IMR-90 (cell line): Measurements from ENCODE around the gene SEBOX. TPM values are rescaled to one million over a fixed set of nuclear protein-coding genes. Genes with fewer than 3 reads are reported as not detected.

Experiments
- ATAC-seq: fragments of 200-7000 bp; cut with Tn5 transposase; 2 replicates; pipeline ENCODE4 v1.9.1; 2020; ENCODE audit warnings: low read depth, mild to moderate bottlenecking, moderate library complexity
- BruUV-seq: library from RNA; stranded (reverse); fragments of 400-500 nt; replicated peaks from 2 replicates; lab custom pipeline; 2021; lab: Mats Ljungman, UMichigan
- CTCF ChIA-PET: fragments of 300-600 bp; formaldehyde crosslinking; extraction: SDS; loops from one replicate; lab custom pipeline; 2021; ENCODE audit warnings: antibody characterized with exemption; lab: Yijun Ruan, JAX
- POLR2A ChIA-PET: fragments of 300-600 bp; sonication (Branson Sonifier 250); formaldehyde crosslinking; loops from one replicate; lab custom pipeline; 2022; ENCODE audit warnings: antibody characterized with exemption; ENCODE audit not compliant: unreplicated experiment; lab: Charles Lee
- DNase-seq: peaks from one replicate; pipeline ENCODE4 v3.0.0; 2013
- H2AFZ ChIP-seq: replicated peaks from 2 replicates; pipeline ENCODE3; 2013; ENCODE audit warnings: low read length, mild to moderate bottlenecking; ENCODE audit not compliant: poor library complexity
- H2AK5ac ChIP-seq: 2 replicates; pipeline ENCODE4 v1.6.1; 2013; ENCODE audit warnings: low read depth, low read length, inconsistent platforms
- H2AK9ac ChIP-seq: replicated peaks from 2 replicates; pipeline ENCODE3; 2013; ENCODE audit warnings: mild to moderate bottlenecking, low read depth, low read length, moderate library complexity; ENCODE audit not compliant: poor library complexity
- H2BK120ac ChIP-seq: 2 replicates; pipeline ENCODE4 v1.6.1; 2013; ENCODE audit warnings: low read depth, low read length, inconsistent platforms
- H2BK15ac ChIP-seq: 3 replicates; pipeline ENCODE4 v1.6.1; 2013; ENCODE audit warnings: low read depth, low read length, inconsistent platforms
- H2BK20ac ChIP-seq: 2 replicates; pipeline ENCODE4 v1.6.1; 2013; ENCODE audit warnings: low read depth, mild to moderate bottlenecking, inconsistent platforms, low read length, moderate library complexity
- H2BK5ac ChIP-seq: 2 replicates; pipeline ENCODE4 v1.6.1; 2013; ENCODE audit warnings: mild to moderate bottlenecking, low read depth, low read length, inconsistent platforms; ENCODE audit not compliant: poor library complexity, severe bottlenecking
- H3K14ac ChIP-seq: replicated peaks from 2 replicates; pipeline ENCODE4 v1.6.1; 2013; ENCODE audit warnings: low read depth, low read length, inconsistent platforms
- H3K18ac ChIP-seq: 2 replicates; pipeline ENCODE4 v1.6.1; 2013; ENCODE audit warnings: low read depth, low read length, control low read depth
- H3K23ac ChIP-seq: 2 replicates; pipeline ENCODE4 v1.6.1; 2013; ENCODE audit warnings: low read depth, low read length, inconsistent platforms
- H3K27ac ChIP-seq: 2 replicates; pipeline ENCODE4 v1.5.1; 2013; ENCODE audit warnings: mild to moderate bottlenecking, control low read depth, low read length; ENCODE audit not compliant: insufficient read depth
- H3K27me3 ChIP-seq: 2 replicates; pipeline ENCODE4 v1.6.1; 2013; ENCODE audit warnings: low read length; ENCODE audit not compliant: control insufficient read depth, insufficient read depth
- H3K36me3 ChIP-seq: 2 replicates; pipeline ENCODE4 v1.6.1; 2013; ENCODE audit warnings: low read length, mixed read lengths; ENCODE audit not compliant: control insufficient read depth, insufficient read depth
- H3K4ac ChIP-seq: 2 replicates; pipeline ENCODE4 v1.6.1; 2013; ENCODE audit warnings: low read depth, low read length, inconsistent platforms
- H3K4me1 ChIP-seq: 2 replicates; pipeline ENCODE4 v1.6.1; 2013; ENCODE audit warnings: low read length, mixed read lengths; ENCODE audit not compliant: control insufficient read depth, insufficient read depth
- H3K4me2 ChIP-seq: 2 replicates; pipeline ENCODE4 v1.6.1; 2013; ENCODE audit warnings: low read depth, mild to moderate bottlenecking, control low read depth, low read length, moderate library complexity
- H3K4me3 ChIP-seq: 2 replicates; pipeline ENCODE4 v1.5.1; 2013; ENCODE audit warnings: low read depth, mild to moderate bottlenecking, control low read depth, low read length, moderate library complexity; ENCODE audit not compliant: insufficient read depth
- H3K56ac ChIP-seq: 2 replicates; pipeline ENCODE4 v1.6.1; 2013; ENCODE audit warnings: low read length, inconsistent platforms; ENCODE audit not compliant: insufficient read depth; ENCODE audit errors: extremely low read depth
- H3K79me1 ChIP-seq, 2 experiments: 2 replicates each; pipeline ENCODE4 v1.6.1; 2013; ENCODE audit warnings: low read length in 2 of 2, inconsistent platforms in 1 of 2, low read depth in 1 of 2
- H3K9ac ChIP-seq: 2 replicates; pipeline ENCODE4 v1.6.1; 2013; ENCODE audit warnings: low read depth, low read length, control low read depth
- H3K9me1 ChIP-seq: 2 replicates; pipeline ENCODE4 v1.6.1; 2013; ENCODE audit warnings: low read length, inconsistent platforms; ENCODE audit not compliant: insufficient read depth
- H3K9me3 ChIP-seq: 2 replicates; pipeline ENCODE4 v1.6.1; 2013; ENCODE audit warnings: low read length; ENCODE audit not compliant: control insufficient read depth, insufficient read depth
- H4K20me1 ChIP-seq: 2 replicates; pipeline ENCODE4 v1.6.1; 2013; ENCODE audit warnings: low read length, inconsistent platforms; ENCODE audit not compliant: insufficient read depth
- H4K5ac ChIP-seq: 2 replicates; pipeline ENCODE4 v1.6.1; 2013; ENCODE audit warnings: mild to moderate bottlenecking, low read depth, low read length, control low read depth
- H4K8ac ChIP-seq, 2 experiments: 2 replicates each; pipeline ENCODE4 v1.6.1; 2013; ENCODE audit warnings: low read depth in 2 of 2, low read length in 2 of 2, control low read depth in 1 of 2, inconsistent platforms in 1 of 2
- H4K91ac ChIP-seq: 2 replicates; pipeline ENCODE4 v1.6.1; 2013; ENCODE audit warnings: low read depth, low read length, inconsistent platforms; ENCODE audit not compliant: insufficient read depth
- MAZ ChIP-seq: IDR thresholded peaks from 2 replicates; pipeline ENCODE4 v1.6.1; 2012; ENCODE audit warnings: low read depth, mild to moderate bottlenecking, low read length, improper control_type of control experiment, moderate library complexity, borderline replicate concordance
- NFE2L2 ChIP-seq: fragments of 150-350 bp; IDR thresholded peaks from 2 replicates; pipeline ENCODE4 v1.6.1; 2016; ENCODE audit warnings: low read depth, mild to moderate bottlenecking, low read length
- RAD21 ChIP-seq: IDR thresholded peaks from 2 replicates; pipeline ENCODE4 v1.6.1; 2012; ENCODE audit warnings: low read length, improper control_type of control experiment
- SMC3 ChIP-seq: fragments of 150-350 bp; IDR thresholded peaks from 2 replicates; pipeline ENCODE4 v1.6.1; 2016; ENCODE audit warnings: low read depth, mild to moderate bottlenecking, antibody characterized with exemption, low read length, moderate library complexity
- WGBS, 2 experiments: methylation state at CpG; one replicate each; pipeline versions ENCODE4 v1.1.5 to v1.1.7; 2013; ENCODE audit warnings: missing lambda C conversion rate in 2 of 2; ENCODE audit not compliant: insufficient read length in 1 of 2; ENCODE audit errors: extremely low coverage in 2 of 2; 5-methylcytosine and 5-hydroxymethylcytosine counted together
- dilution Hi-C: fragments of 300-500 bp; cut with HindIII; formaldehyde crosslinking; loops from one replicate; pipeline ENCODE4 v1.14.3; 2018; ENCODE audit warnings: low sequenced_read_pairs; ENCODE audit not compliant: unreplicated experiment
- in situ Hi-C: fragments of 300-500 bp; cut with MboI; formaldehyde crosslinking; loops from 3 replicates; pipeline ENCODE4 v1.14.3; 2019; ENCODE audit warnings: low sequenced_read_pairs, inconsistent platforms, mixed read lengths
- intact Hi-C: fragments of 100-400 bp; cut with micrococcal nuclease; formaldehyde crosslinking; loops from 2 replicates; pipeline ENCODE4 v1.10.0; 2022
- polyA plus RNA-seq, 3 experiments: library from polyadenylated mRNA; depleted of rRNA; stranded (reverse); fragments of >200 nt; gene quantifications; 2 replicates each; pipeline ENCODE4 v1.2.3, GENCODE V29; 2012; ENCODE audit warnings: low replicate concordance in 1 of 3
- total RNA-seq: library from RNA; depleted of rRNA; stranded (reverse); fragments of >200 nt; gene quantifications from 2 replicates; pipeline ENCODE4 v1.2.3, GENCODE V29; 2012

SEBOX gene
- total and polyA plus RNA-seq, 2 of the 4 experiments (the other 2 are of a cell fraction), result not detected

DNA sequence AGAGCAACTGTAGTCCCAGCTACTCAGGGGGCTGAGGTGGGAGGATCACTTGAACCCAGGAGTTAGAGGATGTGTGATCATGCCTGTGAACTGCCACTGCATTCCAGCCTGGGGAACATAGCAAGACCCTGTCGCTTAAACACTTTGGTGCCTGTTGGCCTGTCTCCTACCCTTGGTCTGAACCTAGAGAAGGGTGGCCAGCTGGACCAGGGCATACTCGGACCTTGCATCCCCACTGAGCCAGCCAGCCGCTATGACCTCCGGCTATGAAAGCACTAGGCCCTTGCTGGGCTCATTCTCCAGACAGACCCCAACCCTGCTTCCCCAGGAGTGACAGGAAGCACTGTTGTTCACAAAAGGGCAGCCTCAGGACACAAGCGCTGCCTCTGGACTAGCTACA is 34.3 kb downstream of the SEBOX start:
- dilution Hi-C loops (no loop called here), in situ Hi-C loops (loop anchor here (25.0 kb wide), 1 partner anchor 793 kb away; no protein-coding TSS in a partner anchor), intact Hi-C loops (loop anchor here (5.0 to 10.0 kb wide), 2 partner anchors 78 to 286 kb away; partner anchors contain the start of gene NLK)
- Histone ChIP-seq H4K91ac (no peak overlapping the region), H2AK5ac (no peak overlapping the region), H4K8ac (no peak overlapping the region), H3K27me3 (no peaks in the 10 kb centered on the region), H3K79me1 (peaks cover 33 to 65% of the 10 kb centered on the region in 2 experiments), H3K36me3 (peaks cover 32% of the 10 kb centered on the region), H3K56ac (no peak overlapping the region), H4K20me1 (peaks cover 15% of the 10 kb centered on the region; the same call in 1 of the 2 replicates), H2BK20ac (no peak overlapping the region), H3K4me3 (no peak overlapping the region), H3K9me3 (no peaks in the 10 kb centered on the region), H3K14ac (no peak overlapping the region), H2AK9ac (no peak overlapping the region), H3K4me1 (peaks cover 11% of the 10 kb centered on the region), H3K4me2 (no peak overlapping the region), H3K23ac (no peak overlapping the region), H3K4ac (no peak overlapping the region), H2BK15ac (no peak overlapping the region), H3K9me1 (peaks cover 5% of the 10 kb centered on the region; the same call in 1 of the 2 replicates), H2AFZ (no peak overlapping the region), H2BK5ac (no peak overlapping the region), H3K18ac (no peak overlapping the region), H3K27ac (no peak overlapping the region), H2BK120ac (no peak overlapping the region), H4K5ac (no peak overlapping the region), H3K9ac (no peak overlapping the region)
- DNase-seq (no peak), ATAC-seq (no peak)
- BruUV-seq, result no TSS peak
- CTCF ChIA-PET, result no interaction called here
- 80% methylated on average over 1 of the region's 5 CpGs; no CpG with 5 or more reads in 1 of the 2 experiments for WGBS, 2 experiments
- no peak for TF ChIP-seq SMC3
- TF ChIP-seq MAZ, result no peak
- no peak for TF ChIP-seq RAD21
- no peak for TF ChIP-seq NFE2L2
- POLR2A ChIA-PET, result no interaction called here
